Measurements from ENCODE around the gene HDDC2. TPM values are rescaled to one million over a fixed set of nuclear protein-coding genes. Genes with fewer than 3 reads are reported as not detected.

HDDC2 gene
- total RNA-seq, 1 experiment from 2014 or later = 69.8 TPM

GRCh38 chr6:125293587-125293986, 8.2 kb downstream of the HDDC2 start:
- TF ChIP-seq, protein P1, sequence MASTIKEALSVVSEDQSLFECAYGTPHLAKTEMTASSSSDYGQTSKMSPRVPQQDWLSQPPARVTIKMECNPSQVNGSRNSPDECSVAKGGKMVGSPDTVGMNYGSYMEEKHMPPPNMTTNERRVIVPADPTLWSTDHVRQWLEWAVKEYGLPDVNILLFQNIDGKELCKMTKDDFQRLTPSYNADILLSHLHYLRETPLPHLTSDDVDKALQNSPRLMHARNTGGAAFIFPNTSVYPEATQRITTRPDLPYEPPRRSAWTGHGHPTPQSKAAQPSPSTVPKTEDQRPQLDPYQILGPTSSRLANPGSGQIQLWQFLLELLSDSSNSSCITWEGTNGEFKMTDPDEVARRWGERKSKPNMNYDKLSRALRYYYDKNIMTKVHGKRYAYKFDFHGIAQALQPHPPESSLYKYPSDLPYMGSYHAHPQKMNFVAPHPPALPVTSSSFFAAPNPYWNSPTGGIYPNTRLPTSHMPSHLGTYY (CRISPR knock-in tag; IDR thresholded peaks at IDR 0.05) = no peak
- TF ChIP-seq E2F1 (CRISPR knock-in tag; IDR thresholded peaks at IDR 0.05) (no peak), NR2C2 (CRISPR knock-in tag; IDR thresholded peaks at IDR 0.05) (no peak), NFYB (CRISPR knock-in tag; conservative IDR thresholded peaks at IDR 0.05; ENCODE audit: low read depth) (no peak), PREB (CRISPR knock-in tag; IDR thresholded peaks at IDR 0.05; ENCODE audit: borderline replicate concordance) (no peak), CBFB (CRISPR knock-in tag; IDR thresholded peaks at IDR 0.05; ENCODE audit: low read depth) (no peak), TEAD1 (CRISPR knock-in tag; IDR thresholded peaks at IDR 0.05) (no peak), ZNF232 (CRISPR knock-in tag; IDR thresholded peaks at IDR 0.05) (no peak), HMGXB4 (CRISPR knock-in tag; IDR thresholded peaks at IDR 0.05) (no peak), RORB (CRISPR knock-in tag; IDR thresholded peaks at IDR 0.05) (no peak), NR1H2 (CRISPR knock-in tag; IDR thresholded peaks at IDR 0.05) (no peak), ZNF121 (CRISPR knock-in tag; IDR thresholded peaks at IDR 0.05) (no peak), CREB1 (CRISPR knock-in tag; IDR thresholded peaks at IDR 0.05) (no peak), ZNF671 (CRISPR knock-in tag; IDR thresholded peaks at IDR 0.05) (no peak), ZNF416 (CRISPR knock-in tag; IDR thresholded peaks at IDR 0.05) (no peak)
- TF ChIP-seq, protein P2, sequence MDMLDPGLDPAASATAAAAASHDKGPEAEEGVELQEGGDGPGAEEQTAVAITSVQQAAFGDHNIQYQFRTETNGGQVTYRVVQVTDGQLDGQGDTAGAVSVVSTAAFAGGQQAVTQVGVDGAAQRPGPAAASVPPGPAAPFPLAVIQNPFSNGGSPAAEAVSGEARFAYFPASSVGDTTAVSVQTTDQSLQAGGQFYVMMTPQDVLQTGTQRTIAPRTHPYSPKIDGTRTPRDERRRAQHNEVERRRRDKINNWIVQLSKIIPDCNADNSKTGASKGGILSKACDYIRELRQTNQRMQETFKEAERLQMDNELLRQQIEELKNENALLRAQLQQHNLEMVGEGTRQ (CRISPR knock-in tag; IDR thresholded peaks at IDR 0.05) = no peak
- TF ChIP-seq, protein P3, sequence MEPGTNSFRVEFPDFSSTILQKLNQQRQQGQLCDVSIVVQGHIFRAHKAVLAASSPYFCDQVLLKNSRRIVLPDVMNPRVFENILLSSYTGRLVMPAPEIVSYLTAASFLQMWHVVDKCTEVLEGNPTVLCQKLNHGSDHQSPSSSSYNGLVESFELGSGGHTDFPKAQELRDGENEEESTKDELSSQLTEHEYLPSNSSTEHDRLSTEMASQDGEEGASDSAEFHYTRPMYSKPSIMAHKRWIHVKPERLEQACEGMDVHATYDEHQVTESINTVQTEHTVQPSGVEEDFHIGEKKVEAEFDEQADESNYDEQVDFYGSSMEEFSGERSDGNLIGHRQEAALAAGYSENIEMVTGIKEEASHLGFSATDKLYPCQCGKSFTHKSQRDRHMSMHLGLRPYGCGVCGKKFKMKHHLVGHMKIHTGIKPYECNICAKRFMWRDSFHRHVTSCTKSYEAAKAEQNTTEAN (CRISPR knock-in tag; IDR thresholded peaks at IDR 0.05) = no peak
- no peaks in the 10 kb centered on the region for H3K4me1 Mint-ChIP-seq
- no peak overlapping the region for H3K4me3 Mint-ChIP-seq
- no peak for ATAC-seq
- peaks cover 4% of the 10 kb centered on the region; the same call in 1 of the 2 replicates for H3K9me3 Mint-ChIP-seq
- H3K27me3 Mint-ChIP-seq (ENCODE audit: low read depth) = no peaks in the 10 kb centered on the region
- no peak overlapping the region for H3K27ac Mint-ChIP-seq
- CTCF ChIA-PET = no interaction called here
- POLR2A ChIA-PET = no interaction called here
- H3K36me3 Mint-ChIP-seq = peaks cover 40% of the 10 kb centered on the region
- no peak for DNase-seq (ENCODE audit: low spot score)

DNA sequence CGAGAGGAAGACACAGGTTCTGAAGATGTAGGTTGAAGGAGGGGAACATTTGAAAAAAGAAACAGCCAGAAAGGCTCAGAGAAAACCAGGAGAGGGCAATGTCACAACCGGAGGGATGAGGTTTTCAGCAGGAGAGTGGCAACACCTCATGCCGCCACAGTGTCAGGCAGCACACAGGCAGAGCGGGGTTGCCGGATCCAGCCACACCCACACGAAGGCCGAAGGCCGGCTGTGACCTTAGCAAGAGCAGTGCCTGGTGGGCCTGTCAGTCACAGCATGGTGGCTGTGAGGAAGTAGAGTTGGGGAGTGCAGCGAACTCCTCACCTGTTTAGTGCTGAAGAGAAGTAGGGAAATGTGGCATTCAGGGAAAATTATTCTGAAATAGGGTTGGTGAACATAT, 14.0 kb downstream of the HDDC2 start:
- Mint-ChIP-seq H3K4me3 (no peak overlapping the region), H3K9me3 (peaks cover 19% of the 10 kb centered on the region), H3K27me3 (ENCODE audit: low read depth) (no peaks in the 10 kb centered on the region), H3K4me1 (no peaks in the 10 kb centered on the region), H3K36me3 (peaks cover 64% of the 10 kb centered on the region), H3K27ac (no peak overlapping the region)
- CTCF ChIA-PET = no interaction called here
- peak; percentile 44; the same call in 1 of the 2 replicates for TF ChIP-seq PRDM15 (CRISPR knock-in tag; IDR thresholded peaks at IDR 0.05)
- TF ChIP-seq, protein P4, sequence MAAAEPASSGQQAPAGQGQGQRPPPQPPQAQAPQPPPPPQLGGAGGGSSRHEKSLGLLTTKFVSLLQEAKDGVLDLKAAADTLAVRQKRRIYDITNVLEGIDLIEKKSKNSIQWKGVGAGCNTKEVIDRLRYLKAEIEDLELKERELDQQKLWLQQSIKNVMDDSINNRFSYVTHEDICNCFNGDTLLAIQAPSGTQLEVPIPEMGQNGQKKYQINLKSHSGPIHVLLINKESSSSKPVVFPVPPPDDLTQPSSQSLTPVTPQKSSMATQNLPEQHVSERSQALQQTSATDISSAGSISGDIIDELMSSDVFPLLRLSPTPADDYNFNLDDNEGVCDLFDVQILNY (CRISPR knock-in tag; IDR thresholded peaks at IDR 0.05) = no peak
- DNase-seq (ENCODE audit: low spot score) (no peak), ATAC-seq (peak; percentile 90)
- POLR2A ChIA-PET = no interaction called here
